K562 (cell line): ENCODE data around the gene CLHC1. TPM values are rescaled to one million over a fixed set of nuclear protein-coding genes. Genes with fewer than 3 reads are reported as not detected.

Experiments
- HMGN3 ChIP-seq: IDR thresholded peaks from 2 replicates; pipeline ENCODE4 v1.6.1; 2011; ENCODE audit warnings: borderline replicate concordance, low read depth, mild to moderate bottlenecking, mixed read lengths, low read length; ENCODE audit not compliant: insufficient read length; ENCODE audit errors: extremely low read depth
- KLF16 ChIP-seq: IDR thresholded peaks from 2 replicates; pipeline ENCODE4 v1.6.1; 2016; ENCODE audit warnings: antibody characterized with exemption
- L3MBTL2 ChIP-seq: fragments of 450-650 bp; IDR thresholded peaks from 2 replicates; pipeline ENCODE4 v1.6.1; 2016; ENCODE audit warnings: mild to moderate bottlenecking, moderate library complexity
- NONO ChIP-seq, 2 experiments: fragments of 200-400 bp in 1 of 2; fragments of 450-650 bp in 1 of 2; formaldehyde crosslinking in 1 of 2; IDR thresholded peaks; 2 replicates each; pipeline ENCODE4 v1.6.1; 2017; ENCODE audit warnings: low read depth in 2 of 2, mild to moderate bottlenecking in 2 of 2, moderate library complexity in 2 of 2, low read length in 1 of 2
- NR2C2 ChIP-seq, 2 experiments: fragments of 200-800 bp in 1 of 2; sonication (Bioruptor generic) in 1 of 2; sonication (generic) in 1 of 2; formaldehyde crosslinking in 1 of 2; IDR thresholded peaks; 2 replicates each; pipeline versions ENCODE4 v1.6.1 to v1.8.0; 2016 to 2022; ENCODE audit warnings: mild to moderate bottlenecking in 1 of 2, missing compliant biosample characterization in 1 of 2, missing genetic modification characterization in 1 of 2, missing genetic modification reagents in 1 of 2
- SNRNP70 ChIP-seq: fragments of 200-400 bp; formaldehyde crosslinking; optimal IDR thresholded peaks from 2 replicates; pipeline ENCODE3; 2017; ENCODE audit warnings: low read depth, low read length
- TCFL5 ChIP-seq: fragments of 250-450 bp; sonication (Bioruptor Pico); conservative IDR thresholded peaks from 2 replicates; pipeline ENCODE4 v1.6.1; 2021; ENCODE audit warnings: mild to moderate bottlenecking, moderate library complexity, matching md5 sums
- TRIM28 ChIP-seq: fragments of 450-650 bp; IDR thresholded peaks from 2 replicates; pipeline ENCODE4 v1.6.1; 2017
- XRCC4 ChIP-seq: IDR thresholded peaks from one replicate; pipeline ENCODE4 v1.6.1; 2011; ENCODE audit not compliant: insufficient read depth, insufficient read length; ENCODE audit errors: extremely low read depth
- ZNF347 ChIP-seq: fragments of 450-650 bp; formaldehyde crosslinking; IDR thresholded peaks from 2 replicates; pipeline ENCODE4 v1.4.0; 2020; ENCODE audit warnings: low read depth, mild to moderate bottlenecking, moderate library complexity
- ZNF561 ChIP-seq: fragments of 450-650 bp; formaldehyde crosslinking; conservative IDR thresholded peaks from 2 replicates; pipeline ENCODE4 v1.4.0; 2020; ENCODE audit warnings: mild to moderate bottlenecking, moderate library complexity
- polyA plus RNA-seq, 8 experiments: library from polyadenylated mRNA; depleted of rRNA in 4 of 8; stranded (reverse) in 5 of 8; unstranded in 3 of 8; fragments of >200 nt; fragmentation: Nextera tagmentation in 2 of 8; fragmentation: Illumina TruSeq in 1 of 8; extraction: Ambion mirVana in 2 of 8; extraction: Trizol in 1 of 8; gene quantifications; 2 replicates each; pipeline versions ENCODE4 v1.2.1 to v1.2.3, GENCODE V29; 2011 to 2014; ENCODE audit warnings: inconsistent platforms in 1 of 8, missing spikeins in 1 of 8
- total RNA-seq, 7 experiments: library from RNA; depleted of rRNA in 6 of 7; stranded (reverse); fragments of >200 nt in 6 of 7; fragmentation: Illumina TruSeq in 2 of 7; extraction: Trizol in 2 of 7; gene quantifications; 2 replicates each; pipeline versions ENCODE4 v1.2.1 to v1.2.3, GENCODE V29; 2011 to 2021; ENCODE audit warnings: low replicate concordance in 1 of 7
- TF ChIP-seq, protein P1 (sequence below): sonication (generic); formaldehyde crosslinking; IDR thresholded peaks from 2 replicates; pipeline ENCODE4 v1.8.0; 2022; ENCODE audit warnings: mild to moderate bottlenecking, missing genetic modification reagents, borderline replicate concordance
- TF ChIP-seq, protein P2 (sequence below), 2 experiments: fragments of 450-650 bp in 1 of 2; IDR thresholded peaks; 2 replicates each; pipeline ENCODE4 v1.6.1; 2011 to 2017; ENCODE audit warnings: low read depth in 2 of 2, antibody characterized with exemption in 1 of 2, borderline replicate concordance in 1 of 2, low read length in 1 of 2, mild to moderate bottlenecking in 1 of 2, mixed read lengths in 1 of 2; ENCODE audit not compliant: control insufficient read depth in 1 of 2
- TF ChIP-seq, protein P3 (sequence below): fragments of 250-450 bp; sonication (Bioruptor Pico); IDR thresholded peaks from 2 replicates; pipeline ENCODE4 v1.5.0; 2021
- TF ChIP-seq, protein P4 (sequence below): fragments of 250-450 bp; sonication (Bioruptor Pico); IDR thresholded peaks from 2 replicates; pipeline ENCODE4 v1.4.0; 2020; ENCODE audit warnings: mild to moderate bottlenecking, moderate library complexity
- TF ChIP-seq, protein P5 (sequence below): fragments of 250-450 bp; sonication (Bioruptor Pico); IDR thresholded peaks from 2 replicates; pipeline ENCODE4 v1.9.0; 2021; ENCODE audit warnings: mild to moderate bottlenecking, inconsistent platforms

The CLHC1 gene
- total and polyA plus RNA-seq, 9 of the 15 experiments (the other 6 are each of a cell fraction or from before 2014, with no cell fraction given) = 3.7 to 14.3 (median 8.6) TPM

DNA sequence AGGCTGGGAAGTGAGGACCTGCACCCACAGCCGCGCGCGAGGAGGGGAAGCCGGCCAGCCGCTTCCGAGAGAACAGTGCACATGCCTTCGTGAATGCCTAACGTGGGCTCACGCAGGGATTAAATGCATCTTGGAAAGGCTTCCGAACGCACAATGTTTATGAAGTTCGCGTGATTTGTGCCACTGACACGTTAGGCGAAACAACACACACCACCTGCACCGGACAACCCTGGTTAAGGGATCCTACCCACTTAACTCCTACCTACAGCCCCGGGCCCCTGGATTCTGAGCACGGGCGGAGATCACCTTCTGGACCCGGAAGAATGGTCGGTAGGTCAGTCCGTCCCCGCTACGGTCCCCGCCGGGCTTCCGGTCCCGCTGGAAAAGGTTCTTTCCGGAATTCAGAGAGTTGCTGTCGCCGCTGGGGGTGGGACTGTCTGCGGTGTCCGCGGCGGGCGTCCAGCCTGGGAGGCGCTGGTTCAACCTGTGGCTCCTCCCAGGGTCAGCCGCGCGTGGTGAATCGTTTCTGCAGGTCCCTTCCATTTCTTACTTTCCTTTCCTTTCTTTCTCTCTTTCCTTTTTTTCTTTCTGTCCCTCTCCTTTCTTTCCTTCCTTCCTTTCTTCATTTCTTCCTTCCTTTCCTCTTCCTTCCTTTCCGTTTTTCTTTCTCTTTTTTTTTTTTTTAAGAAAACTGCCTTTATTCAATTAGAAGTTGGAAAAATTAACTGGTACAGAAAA lies 37.0 kb upstream of the CLHC1 start, which contains the start of gene MTIF2 (continued):
- TF ChIP-seq, protein P1, sequence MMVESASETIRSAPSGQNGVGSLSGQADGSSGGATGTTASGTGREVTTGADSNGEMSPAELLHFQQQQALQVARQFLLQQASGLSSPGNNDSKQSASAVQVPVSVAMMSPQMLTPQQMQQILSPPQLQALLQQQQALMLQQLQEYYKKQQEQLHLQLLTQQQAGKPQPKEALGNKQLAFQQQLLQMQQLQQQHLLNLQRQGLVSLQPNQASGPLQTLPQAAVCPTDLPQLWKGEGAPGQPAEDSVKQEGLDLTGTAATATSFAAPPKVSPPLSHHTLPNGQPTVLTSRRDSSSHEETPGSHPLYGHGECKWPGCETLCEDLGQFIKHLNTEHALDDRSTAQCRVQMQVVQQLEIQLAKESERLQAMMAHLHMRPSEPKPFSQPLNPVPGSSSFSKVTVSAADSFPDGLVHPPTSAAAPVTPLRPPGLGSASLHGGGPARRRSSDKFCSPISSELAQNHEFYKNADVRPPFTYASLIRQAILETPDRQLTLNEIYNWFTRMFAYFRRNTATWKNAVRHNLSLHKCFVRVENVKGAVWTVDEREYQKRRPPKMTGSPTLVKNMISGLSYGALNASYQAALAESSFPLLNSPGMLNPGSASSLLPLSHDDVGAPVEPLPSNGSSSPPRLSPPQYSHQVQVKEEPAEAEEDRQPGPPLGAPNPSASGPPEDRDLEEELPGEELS (CRISPR knock-in tag) = no peak
- TF ChIP-seq, protein P2, sequence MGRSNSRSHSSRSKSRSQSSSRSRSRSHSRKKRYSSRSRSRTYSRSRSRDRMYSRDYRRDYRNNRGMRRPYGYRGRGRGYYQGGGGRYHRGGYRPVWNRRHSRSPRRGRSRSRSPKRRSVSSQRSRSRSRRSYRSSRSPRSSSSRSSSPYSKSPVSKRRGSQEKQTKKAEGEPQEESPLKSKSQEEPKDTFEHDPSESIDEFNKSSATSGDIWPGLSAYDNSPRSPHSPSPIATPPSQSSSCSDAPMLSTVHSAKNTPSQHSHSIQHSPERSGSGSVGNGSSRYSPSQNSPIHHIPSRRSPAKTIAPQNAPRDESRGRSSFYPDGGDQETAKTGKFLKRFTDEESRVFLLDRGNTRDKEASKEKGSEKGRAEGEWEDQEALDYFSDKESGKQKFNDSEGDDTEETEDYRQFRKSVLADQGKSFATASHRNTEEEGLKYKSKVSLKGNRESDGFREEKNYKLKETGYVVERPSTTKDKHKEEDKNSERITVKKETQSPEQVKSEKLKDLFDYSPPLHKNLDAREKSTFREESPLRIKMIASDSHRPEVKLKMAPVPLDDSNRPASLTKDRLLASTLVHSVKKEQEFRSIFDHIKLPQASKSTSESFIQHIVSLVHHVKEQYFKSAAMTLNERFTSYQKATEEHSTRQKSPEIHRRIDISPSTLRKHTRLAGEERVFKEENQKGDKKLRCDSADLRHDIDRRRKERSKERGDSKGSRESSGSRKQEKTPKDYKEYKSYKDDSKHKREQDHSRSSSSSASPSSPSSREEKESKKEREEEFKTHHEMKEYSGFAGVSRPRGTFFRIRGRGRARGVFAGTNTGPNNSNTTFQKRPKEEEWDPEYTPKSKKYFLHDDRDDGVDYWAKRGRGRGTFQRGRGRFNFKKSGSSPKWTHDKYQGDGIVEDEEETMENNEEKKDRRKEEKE (IDR thresholded peaks at IDR 0.05; ENCODE audit: borderline replicate concordance in 1 of 2, control insufficient read depth in 1 of 2, low read depth in 2 of 2, low read length in 1 of 2) = peak in 1 of 2 experiments; percentile 98; a peak in 2 of 4 replicates
- TF ChIP-seq XRCC4 = no peak
- TF ChIP-seq TRIM28 = peak; percentile 81; the same call in 1 of the 2 replicates
- TF ChIP-seq NONO (IDR thresholded peaks at IDR 0.05; ENCODE audit: low read depth in 2 of 2, low read length in 1 of 2) = 0 out of 4 replicates have a peak, but pooled peaks of 1 of the 2 experiments have one; percentile 10
- TF ChIP-seq KLF16 = no peak
- peak; percentile 74 for TF ChIP-seq L3MBTL2
- TF ChIP-seq NR2C2 (CRISPR knock-in tag; IDR thresholded peaks at IDR 0.05) = peak; percentile 77
- peak; percentile 97 for TF ChIP-seq NR2C2 (tag; IDR thresholded peaks at IDR 0.05)
- peak; percentile 91 for TF ChIP-seq HMGN3
- no peak for TF ChIP-seq ZNF347
- TF ChIP-seq, protein P3, sequence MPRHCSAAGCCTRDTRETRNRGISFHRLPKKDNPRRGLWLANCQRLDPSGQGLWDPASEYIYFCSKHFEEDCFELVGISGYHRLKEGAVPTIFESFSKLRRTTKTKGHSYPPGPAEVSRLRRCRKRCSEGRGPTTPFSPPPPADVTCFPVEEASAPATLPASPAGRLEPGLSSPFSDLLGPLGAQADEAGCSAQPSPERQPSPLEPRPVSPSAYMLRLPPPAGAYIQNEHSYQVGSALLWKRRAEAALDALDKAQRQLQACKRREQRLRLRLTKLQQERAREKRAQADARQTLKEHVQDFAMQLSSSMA = peak; percentile 84; the same call in 1 of the 2 replicates
- TF ChIP-seq, protein P4, sequence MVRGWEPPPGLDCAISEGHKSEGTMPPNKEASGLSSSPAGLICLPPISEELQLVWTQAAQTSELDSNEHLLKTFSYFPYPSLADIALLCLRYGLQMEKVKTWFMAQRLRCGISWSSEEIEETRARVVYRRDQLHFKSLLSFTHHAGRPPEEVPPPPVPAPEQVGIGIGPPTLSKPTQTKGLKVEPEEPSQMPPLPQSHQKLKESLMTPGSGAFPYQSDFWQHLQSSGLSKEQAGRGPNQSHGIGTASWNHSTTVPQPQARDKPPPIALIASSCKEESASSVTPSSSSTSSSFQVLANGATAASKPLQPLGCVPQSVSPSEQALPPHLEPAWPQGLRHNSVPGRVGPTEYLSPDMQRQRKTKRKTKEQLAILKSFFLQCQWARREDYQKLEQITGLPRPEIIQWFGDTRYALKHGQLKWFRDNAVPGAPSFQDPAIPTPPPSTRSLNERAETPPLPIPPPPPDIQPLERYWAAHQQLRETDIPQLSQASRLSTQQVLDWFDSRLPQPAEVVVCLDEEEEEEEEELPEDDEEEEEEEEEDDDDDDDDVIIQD = no peak
- no peak for TF ChIP-seq TCFL5
- TF ChIP-seq ZNF561 = no peak
- TF ChIP-seq, protein P5, sequence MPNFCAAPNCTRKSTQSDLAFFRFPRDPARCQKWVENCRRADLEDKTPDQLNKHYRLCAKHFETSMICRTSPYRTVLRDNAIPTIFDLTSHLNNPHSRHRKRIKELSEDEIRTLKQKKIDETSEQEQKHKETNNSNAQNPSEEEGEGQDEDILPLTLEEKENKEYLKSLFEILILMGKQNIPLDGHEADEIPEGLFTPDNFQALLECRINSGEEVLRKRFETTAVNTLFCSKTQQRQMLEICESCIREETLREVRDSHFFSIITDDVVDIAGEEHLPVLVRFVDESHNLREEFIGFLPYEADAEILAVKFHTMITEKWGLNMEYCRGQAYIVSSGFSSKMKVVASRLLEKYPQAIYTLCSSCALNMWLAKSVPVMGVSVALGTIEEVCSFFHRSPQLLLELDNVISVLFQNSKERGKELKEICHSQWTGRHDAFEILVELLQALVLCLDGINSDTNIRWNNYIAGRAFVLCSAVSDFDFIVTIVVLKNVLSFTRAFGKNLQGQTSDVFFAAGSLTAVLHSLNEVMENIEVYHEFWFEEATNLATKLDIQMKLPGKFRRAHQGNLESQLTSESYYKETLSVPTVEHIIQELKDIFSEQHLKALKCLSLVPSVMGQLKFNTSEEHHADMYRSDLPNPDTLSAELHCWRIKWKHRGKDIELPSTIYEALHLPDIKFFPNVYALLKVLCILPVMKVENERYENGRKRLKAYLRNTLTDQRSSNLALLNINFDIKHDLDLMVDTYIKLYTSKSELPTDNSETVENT (CRISPR knock-in tag) = peak; percentile 68
- no peak for TF ChIP-seq SNRNP70
